Motor neuron (in vitro differentiated cells): ENCODE data around the gene ZNF562. TPM values are rescaled to one million over a fixed set of nuclear protein-coding genes. Genes with fewer than 3 reads are reported as not detected.
"Not testable (repeated sequence)": the region's sequence is repeated elsewhere in the genome, so short reads cannot be mapped to it uniquely, and the experiment has no call there.

ENCODE experiments used
- ATAC-seq, 8 experiments: fragments of 200-7000 bp; cut with Tn5 transposase; replicated peaks in 6 of 8; 2 replicates each; pipeline ENCODE4 v1.8.0; 2021; ENCODE audit warnings: mild to moderate bottlenecking in 8 of 8, moderate library complexity in 8 of 8
- H3K27ac ChIP-seq, 2 donors: fragments of 250-450 bp; sonication (Bioruptor Pico); 2 replicates each; pipeline ENCODE4 v1.9.0; 2021; ENCODE audit warnings: antibody characterized with exemption in 2 of 2, mild to moderate bottlenecking in 2 of 2, moderate library complexity in 1 of 2
- H3K4me1 ChIP-seq, 2 donors: fragments of 250-450 bp; sonication (Bioruptor Pico); replicated peaks in 1 of 2; 2 replicates each; pipeline ENCODE4 v1.6.1; 2021; ENCODE audit warnings: antibody characterized with exemption in 2 of 2, mild to moderate bottlenecking in 2 of 2, moderate library complexity in 1 of 2
- H3K4me3 ChIP-seq, 5 donors: fragments of 250-450 bp; sonication (Bioruptor Pico); 2 replicates each; pipeline ENCODE4 v1.9.0; 2021; ENCODE audit warnings: antibody characterized with exemption in 5 of 5, mild to moderate bottlenecking in 5 of 5, moderate library complexity in 4 of 5
- WGBS, 10 experiments: fragments of 450-650 bp; shearing (Covaris generic); methylation state at CpG; one replicate each; pipeline ENCODE4 v1.0.0; 2022; 5-methylcytosine and 5-hydroxymethylcytosine counted together
- in situ Hi-C, 9 experiments: fragments of 400-800 bp; cut with MboI; loops; one replicate each; pipeline ENCODE4 v1.15.0; 2021; ENCODE audit warnings: low sequenced_read_pairs in 9 of 9, low pct_unique_long_range_greater_than_20kb in 2 of 9; ENCODE audit not compliant: unreplicated experiment in 9 of 9
- total RNA-seq, 8 experiments: library from RNA; unstranded; fragments of 300-600 nt; gene quantifications; 2 replicates each; pipeline versions ENCODE4 v1.2.3 to v1.2.4, GENCODE V29; 2022

The ZNF562 gene
- total RNA-seq, 8 experiments from 2014 or later, result 20.6 to 39.4 (median 28.1) TPM

- peaks cover 4 to 10% of the 10 kb centered on the region in 2 donors for H3K4me1 ChIP-seq
- 14 to 89% (median 35%) methylated on average over 3 to 11 of the region's 13 CpGs for WGBS, 10 experiments
- ATAC-seq, result peak in 1 of 8 experiments; percentile 8
- in situ Hi-C loops, result loop anchor here in 1 of 9 experiments (25.0 kb wide), 1 partner anchor 88 kb away; the partner anchor contains the start of gene ZNF846
- peak overlapping the region; percentile 97 to 98 for H3K27ac ChIP-seq
- H3K4me3 ChIP-seq, result peak overlapping the region; percentile 52 to 90 (median 82)
Observed at GRCh38 chr19:9673912-9674662, 813 bp downstream of the ZNF562 start.

DNA sequence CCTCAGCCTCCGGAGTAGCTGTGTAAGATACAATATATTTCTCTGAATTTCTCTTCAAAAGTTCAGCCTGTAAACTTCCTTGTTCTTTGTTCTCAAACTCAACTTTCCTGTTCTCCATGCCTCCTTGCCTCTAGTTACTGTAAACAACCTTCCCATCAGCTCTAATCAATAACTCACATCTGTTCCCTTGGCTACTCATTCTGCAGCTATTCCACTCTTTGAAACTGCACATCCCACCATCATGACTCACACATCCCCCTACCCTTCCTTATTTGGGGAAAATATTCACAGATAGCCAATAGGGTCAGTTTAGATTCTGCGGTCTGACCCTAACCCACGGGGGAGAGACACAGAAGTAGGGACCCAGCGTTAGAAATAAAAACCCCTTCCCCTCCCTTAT is 2.0 kb downstream of the ZNF562 start:
- in situ Hi-C loops, result loop anchor here in 1 of 9 experiments (25.0 kb wide), 1 partner anchor 89 kb away; the partner anchor contains the start of gene ZNF846
- 87 to 100% (median 100%) methylated on average over 1 to 3 of the region's 4 CpGs; no CpG with 5 or more reads in 3 of the 10 experiments for WGBS, 10 experiments
- ATAC-seq, result no peak
- peaks cover 4 to 10% of the 10 kb centered on the region in 2 donors for H3K4me1 ChIP-seq
- H3K4me3 ChIP-seq, result no peak overlapping the region
- H3K27ac ChIP-seq, result no peak overlapping the region

DNA sequence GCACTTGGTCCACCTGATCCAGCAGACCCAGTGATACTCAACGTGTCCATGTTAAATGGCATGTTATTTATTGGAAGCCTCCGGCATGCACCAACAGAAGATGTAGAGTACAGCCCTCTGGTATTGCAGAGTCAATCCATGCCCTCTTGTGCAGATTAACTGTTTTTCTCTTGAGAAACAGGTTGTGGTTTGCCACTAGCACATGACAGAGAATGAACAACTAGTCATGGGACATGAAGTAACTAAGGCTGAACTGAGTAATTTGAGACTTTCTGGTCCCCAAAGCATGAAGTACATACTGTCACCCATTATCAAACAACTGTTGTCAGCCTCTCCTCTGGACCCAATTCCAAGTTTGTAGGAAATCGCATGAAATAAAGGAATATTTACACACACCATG is 3.2 kb downstream of the ZNF562 start:
- in situ Hi-C loops, result loop anchor here in 1 of 9 experiments (25.0 kb wide), 1 partner anchor 91 kb away; the partner anchor contains the start of gene ZNF846
- WGBS, 10 experiments, result 85 to 100% (median 93%) methylated on average over 1 to 3 of the region's 3 CpGs; no CpG with 5 or more reads in 2 of the 10 experiments
- Histone ChIP-seq H3K27ac (no peak overlapping the region), H3K4me1 (peaks cover 4 to 10% of the 10 kb centered on the region in 2 donors), H3K4me3 (no peak overlapping the region)
- ATAC-seq, result no peak

GRCh38 chr19:9668544-9668943 is 6.4 kb downstream of the ZNF562 start:
- 87 to 100% (median 99%) methylated on average over 1 to 2 of the region's 2 CpGs for WGBS, 10 experiments
- no peak for ATAC-seq
- in situ Hi-C loops, result loop anchor here in 1 of 9 experiments (25.0 kb wide), 1 partner anchor 94 kb away; the partner anchor contains the start of gene ZNF846
- Histone ChIP-seq H3K27ac (no peak overlapping the region), H3K4me3 (no peak overlapping the region), H3K4me1 (peaks cover 0 to 5% of the 10 kb centered on the region in 2 donors)

GRCh38 chr19:9667898-9668297 is 7.0 kb downstream of the ZNF562 start:
- WGBS, 10 experiments, result 95 to 100% (median 100%) methylated on average over 1 to 3 of the region's 3 CpGs; no CpG with 5 or more reads in 1 of the 10 experiments
- no peak for ATAC-seq
- Histone ChIP-seq H3K27ac (no peak overlapping the region), H3K4me3 (no peak overlapping the region), H3K4me1 (no peaks in the 10 kb centered on the region)
- in situ Hi-C loops, result loop anchor here in 1 of 9 experiments (25.0 kb wide), 1 partner anchor 94 kb away; the partner anchor contains the start of gene ZNF846

- in situ Hi-C loops, result loop anchor here in 1 of 9 experiments (25.0 kb wide), 1 partner anchor 104 kb away; the partner anchor contains the start of gene ZNF846
- H3K4me1 ChIP-seq, result no peaks in the 10 kb centered on the region
- WGBS, 10 experiments, result 82 to 100% (median 100%) methylated on average over 1 to 2 of the region's 2 CpGs; no CpG with 5 or more reads in 1 of the 10 experiments
- no peak overlapping the region for H3K27ac ChIP-seq
- peak in 1 of 8 experiments; percentile 39 for ATAC-seq
- H3K4me3 ChIP-seq, result no peak overlapping the region
Observed at GRCh38 chr19:9658769-9659168, 16.1 kb downstream of the ZNF562 start.

DNA sequence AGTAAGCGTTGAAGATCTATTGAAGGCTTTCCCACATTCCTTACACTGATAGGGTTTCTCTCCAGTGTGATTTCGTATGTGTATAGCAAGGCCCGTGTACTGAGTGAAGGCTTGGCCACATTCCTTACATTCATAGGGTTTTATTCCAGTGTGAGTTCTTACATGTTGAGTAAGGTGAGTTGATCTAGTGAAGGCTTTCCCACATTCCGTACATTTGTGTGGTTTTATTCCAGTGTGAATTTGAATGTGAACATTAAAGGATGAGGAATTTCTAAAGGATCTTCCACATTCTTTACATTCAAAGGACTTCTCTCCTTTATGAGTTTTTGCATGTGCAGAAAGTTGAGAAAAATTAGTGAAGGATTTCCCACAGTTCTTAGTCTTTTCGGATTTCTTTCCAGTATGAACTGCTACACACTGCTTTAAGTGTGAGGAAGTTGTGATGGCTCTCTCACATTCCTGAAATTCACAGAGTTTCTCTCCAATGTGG is 21.8 kb downstream of the ZNF562 start:
- in situ Hi-C loops, result loop anchor here in 1 of 9 experiments (25.0 kb wide), 1 partner anchor 109 kb away; the partner anchor contains the start of gene ZNF846
- H3K27ac ChIP-seq, H3K4me1 ChIP-seq, H3K4me3 ChIP-seq, ATAC-seq: not testable (repeated sequence)
- 80 to 100% (median 92%) methylated on average over 1 to 5 of the region's 5 CpGs; no CpG with 5 or more reads in 4 of the 10 experiments for WGBS, 10 experiments

DNA sequence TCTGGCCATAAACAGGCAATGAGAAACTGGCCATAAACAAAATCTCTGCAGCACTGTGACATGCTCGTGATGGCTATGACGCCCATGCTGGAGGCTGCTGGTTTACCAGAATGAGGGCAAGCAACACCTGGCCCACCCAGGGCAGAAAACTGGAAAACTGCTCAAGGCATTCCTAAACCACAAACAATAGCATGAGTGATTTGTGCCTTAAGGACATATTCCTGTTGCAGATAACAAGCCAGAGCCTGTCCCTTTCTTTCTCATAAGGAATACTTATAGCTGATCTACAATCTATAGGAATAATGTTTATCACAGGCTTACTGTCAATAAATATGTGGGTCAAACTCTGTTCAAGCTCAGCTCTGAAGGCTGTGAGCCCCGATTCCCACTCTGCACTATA is 23.4 kb downstream of the ZNF562 start:
- 89 to 100% (median 100%) methylated on average over 1 to 3 of the region's 3 CpGs; no CpG with 5 or more reads in 3 of the 10 experiments for WGBS, 10 experiments
- H3K4me3 ChIP-seq, ATAC-seq, H3K4me1 ChIP-seq, H3K27ac ChIP-seq: not testable (repeated sequence)
- in situ Hi-C loops, result loop anchor here in 1 of 9 experiments (25.0 kb wide), 1 partner anchor 111 kb away; the partner anchor contains the start of gene ZNF846

GRCh38 chr19:9650345-9650744 is 24.6 kb downstream of the ZNF562 start:
- in situ Hi-C loops, result loop anchor here in 1 of 9 experiments (25.0 kb wide), 1 partner anchor 112 kb away; the partner anchor contains the start of gene ZNF846
- 90 to 100% (median 98%) methylated on average over 1 to 4 of the region's 5 CpGs; no CpG with 5 or more reads in 6 of the 10 experiments for WGBS, 10 experiments
- no peak overlapping the region for H3K4me3 ChIP-seq
- ATAC-seq, result no peak
- H3K27ac ChIP-seq, result no peak overlapping the region
- no peaks in the 10 kb centered on the region for H3K4me1 ChIP-seq

GRCh38 chr19:9645472-9645871 is 29.4 kb downstream of the ZNF562 start:
- Histone ChIP-seq H3K4me1 (no peaks in the 10 kb centered on the region), H3K4me3 (no peak overlapping the region), H3K27ac (no peak overlapping the region)
- ATAC-seq, result peak in 3 of 8 experiments; percentile 33 to 62 (median 37)
- in situ Hi-C loops, result loop anchor here in 3 of 9 experiments (25.0 kb wide), 1 partner anchor 142 kb away; no protein-coding TSS in a partner anchor
- WGBS, 10 experiments, result 67 to 100% (median 93%) methylated on average over 1 of the region's 1 CpG

DNA sequence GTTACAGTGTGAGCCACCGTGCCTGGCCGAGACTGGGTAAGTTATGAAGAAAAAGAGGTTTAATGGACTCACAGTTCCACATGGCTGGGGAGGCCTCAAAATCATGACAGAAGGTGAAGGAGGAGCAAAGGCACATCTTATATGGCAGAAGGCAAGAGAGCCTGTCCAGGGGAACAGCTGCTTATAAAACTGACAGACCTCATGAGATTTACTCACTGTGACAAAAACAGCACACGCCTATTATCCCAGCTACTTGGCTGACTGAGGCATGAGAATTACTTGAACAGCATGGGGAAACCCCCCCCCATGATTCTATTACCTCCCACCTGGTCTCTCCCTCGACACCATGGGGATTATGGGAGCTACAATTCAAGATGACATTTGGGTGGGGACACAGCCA is 30.4 kb downstream of the ZNF562 start:
- ATAC-seq, result no peak
- Histone ChIP-seq H3K4me3 (no peak overlapping the region), H3K27ac (no peak overlapping the region), H3K4me1 (no peaks in the 10 kb centered on the region)
- 80 to 100% (median 94%) methylated on average over 1 to 4 of the region's 4 CpGs; no CpG with 5 or more reads in 3 of the 10 experiments for WGBS, 10 experiments
- in situ Hi-C loops, result loop anchor here in 3 of 9 experiments (25.0 kb wide), 1 partner anchor 143 kb away; no protein-coding TSS in a partner anchor

- WGBS, 10 experiments, result 92 to 100% (median 100%) methylated on average over 1 to 3 of the region's 6 CpGs; no CpG with 5 or more reads in 3 of the 10 experiments
- Histone ChIP-seq H3K4me1 (no peaks in the 10 kb centered on the region), H3K27ac (no peak overlapping the region), H3K4me3 (no peak overlapping the region)
- in situ Hi-C loops, result loop anchor here in 3 of 9 experiments (25.0 kb wide), 1 partner anchor 145 kb away; no protein-coding TSS in a partner anchor
- no peak for ATAC-seq
Observed at GRCh38 chr19:9641810-9642209, 33.1 kb downstream of the ZNF562 start.
